ENCODE data around the gene TRAPPC6A. TPM values are rescaled to one million over a fixed set of nuclear protein-coding genes. Genes with fewer than 3 reads are reported as not detected.
A peak's percentile ranks its signal among the peaks of the same experiment; 100 is the strongest.

TRAPPC6A gene
- polyA plus RNA-seq, 2 donors: 25.9 to 26.4 TPM

GRCh38 chr19:45175515-45176345 is 2.3 kb downstream of the TRAPPC6A start:
- H3K4me3 ChIP-seq (ENCODE audit: low read depth in 1 of 2, low read length in 2 of 2): no peak overlapping the region
- no peaks in the 10 kb centered on the region for H3K27me3 ChIP-seq (ENCODE audit: control insufficient read depth in 1 of 2, insufficient read depth in 2 of 2, low read length in 2 of 2)
- H3K27ac ChIP-seq (ENCODE audit: low read depth in 2 of 2, low read length in 1 of 2): no peak overlapping the region
- no peaks in the 10 kb centered on the region for H3K36me3 ChIP-seq (ENCODE audit: control insufficient read depth in 2 of 2, insufficient read depth in 2 of 2, low read length in 1 of 2)
- H3K9me3 ChIP-seq (ENCODE audit: control insufficient read depth in 2 of 2, insufficient read depth in 1 of 2, low read depth in 1 of 2, low read length in 1 of 2): no peaks in the 10 kb centered on the region
- 66 to 73% methylated on average over 10 of the region's 10 CpGs for WGBS, 2 donors
- H3K4me1 ChIP-seq (ENCODE audit: control insufficient read depth in 2 of 2, insufficient read depth in 2 of 2, low read length in 1 of 2): peaks cover 5 to 17% of the 10 kb centered on the region in 2 donors

- Histone ChIP-seq H3K27me3 (ENCODE audit: control insufficient read depth in 1 of 2, insufficient read depth in 2 of 2, low read length in 2 of 2) (no peaks in the 10 kb centered on the region), H3K9me3 (ENCODE audit: control insufficient read depth in 2 of 2, insufficient read depth in 1 of 2, low read depth in 1 of 2, low read length in 1 of 2) (no peaks in the 10 kb centered on the region), H3K27ac (ENCODE audit: low read depth in 2 of 2, low read length in 1 of 2) (no peak overlapping the region), H3K36me3 (ENCODE audit: control insufficient read depth in 2 of 2, insufficient read depth in 2 of 2, low read length in 1 of 2) (no peaks in the 10 kb centered on the region), H3K4me3 (ENCODE audit: low read depth in 1 of 2, low read length in 2 of 2) (no peak overlapping the region), H3K4me1 (ENCODE audit: control insufficient read depth in 2 of 2, insufficient read depth in 2 of 2, low read length in 1 of 2) (peaks cover 5 to 13% of the 10 kb centered on the region in 2 donors)
- 85% methylated on average over 12 of the region's 12 CpGs for WGBS, 2 donors
Observed at GRCh38 chr19:45173816-45174215, 4.2 kb downstream of the TRAPPC6A start.

- Histone ChIP-seq H3K4me3 (ENCODE audit: low read depth in 1 of 2, low read length in 2 of 2) (no peak overlapping the region), H3K9me3 (ENCODE audit: control insufficient read depth in 2 of 2, insufficient read depth in 1 of 2, low read depth in 1 of 2, low read length in 1 of 2) (no peaks in the 10 kb centered on the region), H3K4me1 (ENCODE audit: control insufficient read depth in 2 of 2, insufficient read depth in 2 of 2, low read length in 1 of 2) (peaks cover 5 to 13% of the 10 kb centered on the region in 2 donors), H3K27me3 (ENCODE audit: control insufficient read depth in 1 of 2, insufficient read depth in 2 of 2, low read length in 2 of 2) (no peaks in the 10 kb centered on the region), H3K27ac (ENCODE audit: low read depth in 2 of 2, low read length in 1 of 2) (no peak overlapping the region), H3K36me3 (ENCODE audit: control insufficient read depth in 2 of 2, insufficient read depth in 2 of 2, low read length in 1 of 2) (no peaks in the 10 kb centered on the region)
- WGBS, 2 donors: 89 to 91% methylated on average over 15 to 17 of the region's 18 CpGs
Observed at GRCh38 chr19:45172611-45173208, 5.3 kb downstream of the TRAPPC6A start.

- Histone ChIP-seq H3K4me3 (ENCODE audit: low read depth in 1 of 2, low read length in 2 of 2) (no peak overlapping the region), H3K9me3 (ENCODE audit: control insufficient read depth in 2 of 2, insufficient read depth in 1 of 2, low read depth in 1 of 2, low read length in 1 of 2) (no peaks in the 10 kb centered on the region), H3K4me1 (ENCODE audit: control insufficient read depth in 2 of 2, insufficient read depth in 2 of 2, low read length in 1 of 2) (peaks cover 5 to 11% of the 10 kb centered on the region in 2 donors), H3K27ac (ENCODE audit: low read depth in 2 of 2, low read length in 1 of 2) (no peak overlapping the region), H3K27me3 (ENCODE audit: control insufficient read depth in 1 of 2, insufficient read depth in 2 of 2, low read length in 2 of 2) (no peaks in the 10 kb centered on the region), H3K36me3 (ENCODE audit: control insufficient read depth in 2 of 2, insufficient read depth in 2 of 2, low read length in 1 of 2) (no peaks in the 10 kb centered on the region)
- WGBS, 2 donors: 48 to 51% methylated on average over 4 of the region's 4 CpGs
Observed at GRCh38 chr19:45172173-45172572, 5.9 kb downstream of the TRAPPC6A start.

GRCh38 chr19:45171211-45171623 is 6.8 kb downstream of the TRAPPC6A start:
- Histone ChIP-seq H3K36me3 (ENCODE audit: control insufficient read depth in 2 of 2, insufficient read depth in 2 of 2, low read length in 1 of 2) (no peaks in the 10 kb centered on the region), H3K4me1 (ENCODE audit: control insufficient read depth in 2 of 2, insufficient read depth in 2 of 2, low read length in 1 of 2) (peaks cover 5 to 17% of the 10 kb centered on the region in 2 donors), H3K27me3 (ENCODE audit: control insufficient read depth in 1 of 2, insufficient read depth in 2 of 2, low read length in 2 of 2) (no peaks in the 10 kb centered on the region), H3K27ac (ENCODE audit: low read depth in 2 of 2, low read length in 1 of 2) (peak overlapping the region in 1 of 2 donors; percentile 10), H3K9me3 (ENCODE audit: control insufficient read depth in 2 of 2, insufficient read depth in 1 of 2, low read depth in 1 of 2, low read length in 1 of 2) (no peaks in the 10 kb centered on the region), H3K4me3 (ENCODE audit: low read depth in 1 of 2, low read length in 2 of 2) (no peak overlapping the region)
- WGBS, 2 donors: 25 to 35% methylated on average over 7 of the region's 7 CpGs

GRCh38 chr19:45170146-45171106 is 7.6 kb downstream of the TRAPPC6A start:
- no peaks in the 10 kb centered on the region for H3K36me3 ChIP-seq (ENCODE audit: control insufficient read depth in 2 of 2, insufficient read depth in 2 of 2, low read length in 1 of 2)
- H3K27ac ChIP-seq (ENCODE audit: low read depth in 2 of 2, low read length in 1 of 2): no peak overlapping the region
- H3K9me3 ChIP-seq (ENCODE audit: control insufficient read depth in 2 of 2, insufficient read depth in 1 of 2, low read depth in 1 of 2, low read length in 1 of 2): no peaks in the 10 kb centered on the region
- WGBS, 2 donors: 80 to 82% methylated on average over 21 of the region's 21 CpGs
- H3K4me1 ChIP-seq (ENCODE audit: control insufficient read depth in 2 of 2, insufficient read depth in 2 of 2, low read length in 1 of 2): peaks cover 5 to 17% of the 10 kb centered on the region in 2 donors
- H3K27me3 ChIP-seq (ENCODE audit: control insufficient read depth in 1 of 2, insufficient read depth in 2 of 2, low read length in 2 of 2): no peaks in the 10 kb centered on the region
- no peak overlapping the region for H3K4me3 ChIP-seq (ENCODE audit: low read depth in 1 of 2, low read length in 2 of 2)

- peaks cover 5 to 23% of the 10 kb centered on the region in 2 donors for H3K4me1 ChIP-seq (ENCODE audit: control insufficient read depth in 2 of 2, insufficient read depth in 2 of 2, low read length in 1 of 2)
- no peaks in the 10 kb centered on the region for H3K36me3 ChIP-seq (ENCODE audit: control insufficient read depth in 2 of 2, insufficient read depth in 2 of 2, low read length in 1 of 2)
- H3K27ac ChIP-seq (ENCODE audit: low read depth in 2 of 2, low read length in 1 of 2): no peak overlapping the region
- WGBS, 2 donors: 94 to 96% methylated on average over 10 of the region's 10 CpGs
- no peak overlapping the region for H3K4me3 ChIP-seq (ENCODE audit: low read depth in 1 of 2, low read length in 2 of 2)
- H3K27me3 ChIP-seq (ENCODE audit: control insufficient read depth in 1 of 2, insufficient read depth in 2 of 2, low read length in 2 of 2): no peaks in the 10 kb centered on the region
- no peaks in the 10 kb centered on the region for H3K9me3 ChIP-seq (ENCODE audit: control insufficient read depth in 2 of 2, insufficient read depth in 1 of 2, low read depth in 1 of 2, low read length in 1 of 2)
Observed at GRCh38 chr19:45169602-45170001, 8.4 kb downstream of the TRAPPC6A start.

GRCh38 chr19:45168767-45169351 is 9.2 kb downstream of the TRAPPC6A start:
- Histone ChIP-seq H3K27ac (ENCODE audit: low read depth in 2 of 2, low read length in 1 of 2) (no peak overlapping the region), H3K27me3 (ENCODE audit: control insufficient read depth in 1 of 2, insufficient read depth in 2 of 2, low read length in 2 of 2) (no peaks in the 10 kb centered on the region), H3K4me3 (ENCODE audit: low read depth in 1 of 2, low read length in 2 of 2) (no peak overlapping the region), H3K9me3 (ENCODE audit: control insufficient read depth in 2 of 2, insufficient read depth in 1 of 2, low read depth in 1 of 2, low read length in 1 of 2) (no peaks in the 10 kb centered on the region), H3K4me1 (ENCODE audit: control insufficient read depth in 2 of 2, insufficient read depth in 2 of 2, low read length in 1 of 2) (peaks cover 8 to 30% of the 10 kb centered on the region in 2 donors), H3K36me3 (ENCODE audit: control insufficient read depth in 2 of 2, insufficient read depth in 2 of 2, low read length in 1 of 2) (no peaks in the 10 kb centered on the region)
- WGBS, 2 donors: 83 to 85% methylated on average over 16 of the region's 16 CpGs

GRCh38 chr19:45166723-45167252 is 11.2 kb downstream of the TRAPPC6A start:
- WGBS, 2 donors: 56 to 71% methylated on average over 14 of the region's 14 CpGs
- H3K4me1 ChIP-seq (ENCODE audit: control insufficient read depth in 2 of 2, insufficient read depth in 2 of 2, low read length in 1 of 2): peaks cover 9 to 43% of the 10 kb centered on the region in 2 donors

More at GRCh38 chr19:45166723-45167252, 11.2 kb downstream of the TRAPPC6A start:
- Histone ChIP-seq H3K4me3 (ENCODE audit: low read depth in 1 of 2, low read length in 2 of 2) (no peak overlapping the region), H3K27ac (ENCODE audit: low read depth in 2 of 2, low read length in 1 of 2) (no peak overlapping the region), H3K36me3 (ENCODE audit: control insufficient read depth in 2 of 2, insufficient read depth in 2 of 2, low read length in 1 of 2) (no peaks in the 10 kb centered on the region), H3K9me3 (ENCODE audit: control insufficient read depth in 2 of 2, insufficient read depth in 1 of 2, low read depth in 1 of 2, low read length in 1 of 2) (no peaks in the 10 kb centered on the region), H3K27me3 (ENCODE audit: control insufficient read depth in 1 of 2, insufficient read depth in 2 of 2, low read length in 2 of 2) (no peaks in the 10 kb centered on the region)
